GM18499 (cell line): ENCODE measurements around the gene HGF.

Source experiments
- ATAC-seq: cut with Tn5 transposase; IDR thresholded peaks from one replicate; pipeline ENCODE4 v1.9.1; 2021; ENCODE audit warnings: moderate number of reproducible peaks; ENCODE audit not compliant: insufficient read depth, unreplicated experiment

HGF gene

DNA sequence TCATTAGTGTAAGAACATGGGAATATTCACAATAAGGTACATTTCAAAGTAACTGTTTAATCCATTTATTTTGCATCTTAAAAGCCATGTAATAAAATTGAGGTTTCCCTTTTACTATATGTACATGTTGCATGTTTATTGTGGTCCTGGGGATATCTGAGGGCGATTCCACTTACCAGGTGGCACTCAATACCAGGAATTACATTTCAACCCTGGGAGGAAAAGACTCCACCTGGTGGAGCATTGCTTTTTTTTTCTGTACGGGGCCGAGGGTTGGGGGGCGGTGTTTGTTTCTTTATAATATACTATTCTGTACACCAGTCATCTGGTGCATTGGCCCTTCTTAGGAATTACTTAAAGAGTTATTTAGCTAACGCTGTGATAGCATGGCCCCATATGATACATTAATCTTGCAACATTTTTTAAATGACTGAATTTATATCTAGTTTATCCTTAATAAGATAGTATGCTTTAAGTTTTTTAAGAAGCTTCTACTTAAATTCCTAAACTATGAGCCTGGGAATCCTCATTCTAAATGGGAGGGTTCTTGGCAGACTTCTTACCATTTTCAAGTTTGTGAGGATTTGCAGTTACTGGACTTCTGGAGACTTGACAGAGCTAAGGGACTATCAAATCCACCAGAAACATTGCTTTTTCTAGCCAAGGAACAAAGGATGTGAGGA, 7.2 kb upstream of the HGF start:
- no peak for ATAC-seq

DNA sequence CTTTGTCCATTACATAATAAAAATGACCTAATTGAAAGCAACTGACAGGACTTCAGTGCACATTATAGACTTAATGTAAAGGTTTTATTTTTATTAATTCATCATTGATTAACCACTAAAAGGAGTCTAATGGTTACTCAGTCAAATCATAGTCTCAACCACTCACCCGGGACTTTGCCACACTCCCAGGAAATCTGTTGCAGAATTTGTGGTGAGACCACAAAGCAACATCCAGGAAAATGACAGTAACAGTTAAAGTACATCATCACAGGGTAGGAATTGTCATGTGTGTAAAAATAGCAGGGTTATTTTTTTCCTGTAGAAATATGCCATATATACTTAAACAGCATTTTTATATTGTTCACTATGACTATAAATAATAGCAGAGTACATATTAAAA, 6.3 kb upstream of the HGF start:
- ATAC-seq = no peak

DNA sequence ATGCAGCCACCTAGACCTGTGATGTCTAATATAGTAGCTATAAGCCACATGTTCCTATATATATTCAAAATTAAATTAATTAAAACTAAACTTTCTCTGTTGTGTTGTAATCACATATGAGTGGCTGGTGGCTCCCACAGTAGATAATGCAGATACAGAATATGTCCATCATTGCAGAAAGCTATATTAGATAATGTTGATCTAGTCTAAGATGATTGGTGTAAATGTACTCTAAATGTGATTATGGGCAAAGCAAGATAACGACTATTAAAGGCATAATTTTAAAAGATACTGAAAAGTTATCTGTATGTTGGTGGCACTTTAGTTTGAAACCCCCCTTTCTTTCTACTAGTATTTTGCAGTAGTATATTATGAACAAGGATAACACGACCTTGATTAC, 5.7 kb upstream of the HGF start:
- ATAC-seq = no peak

DNA sequence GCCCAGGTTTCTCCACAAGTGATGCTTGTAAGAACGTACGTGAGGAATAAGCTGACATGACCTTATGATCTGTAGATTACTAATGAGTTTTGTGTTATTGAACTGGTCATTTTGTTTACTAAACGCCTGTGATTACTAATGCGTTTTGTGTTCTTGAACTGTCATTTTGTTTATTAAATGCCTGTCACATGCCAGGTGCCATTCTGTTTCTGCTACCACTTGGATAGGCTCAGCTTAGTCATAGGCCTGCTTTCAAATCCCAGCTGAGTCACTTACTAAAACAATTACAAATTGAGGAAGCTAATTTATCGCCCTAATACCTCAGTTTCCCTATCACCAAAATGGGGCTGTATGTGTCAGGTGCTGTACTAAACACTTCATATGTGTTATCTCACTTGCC, 4.7 kb upstream of the HGF start:
- no peak for ATAC-seq

DNA sequence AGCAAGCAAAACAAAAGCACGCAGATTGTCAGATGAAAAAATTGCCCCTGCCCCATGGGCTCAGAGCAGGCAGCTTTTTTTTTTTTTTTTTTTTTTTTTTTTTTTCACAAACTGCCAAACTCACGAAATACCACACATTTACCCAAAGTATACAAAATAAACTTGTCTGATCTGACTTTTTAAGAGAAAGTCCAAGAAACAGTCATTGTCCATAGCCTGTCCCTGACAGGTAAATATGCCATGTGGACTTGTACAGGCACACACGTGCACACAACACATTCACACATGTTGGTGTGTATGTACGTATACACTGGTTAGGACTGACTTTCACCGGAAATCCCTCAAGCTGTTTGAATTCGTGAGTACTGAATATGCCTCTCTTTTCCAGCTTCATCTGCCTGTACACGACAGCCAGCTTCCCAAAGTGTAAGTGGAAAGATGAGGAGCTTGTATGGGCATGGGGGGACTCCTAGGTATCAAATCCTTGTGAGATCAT, 929 bp upstream of the HGF start:
- ATAC-seq = no peak

DNA sequence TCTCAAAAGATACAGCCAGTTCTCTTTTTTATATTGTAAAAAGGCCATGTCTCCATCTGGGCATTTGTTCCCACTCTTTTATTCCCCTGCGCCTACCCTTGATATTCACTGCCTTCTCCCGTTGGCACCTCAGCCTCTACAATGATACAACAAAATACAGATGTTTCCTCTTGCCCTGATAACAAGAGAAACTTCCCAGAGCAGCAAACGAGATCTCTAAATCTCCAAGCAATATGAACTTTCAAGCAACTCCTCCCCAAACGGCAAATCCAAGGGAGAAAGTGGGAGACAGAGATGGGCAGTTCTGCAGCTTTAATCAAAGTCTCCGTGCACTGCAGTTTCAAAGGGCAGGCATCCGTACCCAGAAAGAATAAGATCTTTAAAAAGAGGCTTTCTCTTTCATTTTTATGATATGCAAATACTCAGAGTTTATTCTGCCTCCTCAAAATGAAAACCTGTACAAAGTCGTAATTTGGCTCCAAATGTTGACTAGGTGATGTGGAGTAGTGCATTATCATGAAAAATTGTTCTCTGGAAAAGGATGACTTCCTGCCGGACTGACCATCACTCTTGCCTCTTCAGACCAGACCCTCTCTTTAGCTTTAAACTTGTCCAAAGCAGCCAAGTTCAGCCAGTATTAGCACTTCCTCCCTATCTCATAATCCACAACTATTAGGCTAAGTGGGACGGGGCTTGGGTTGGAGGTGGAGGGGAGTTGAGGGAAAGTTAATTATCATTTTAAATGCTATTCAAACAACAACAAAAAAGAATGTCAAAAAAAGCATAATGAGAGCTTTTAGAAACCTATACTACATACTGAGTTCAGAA, 682 bp downstream of the HGF start:
- no peak for ATAC-seq

DNA sequence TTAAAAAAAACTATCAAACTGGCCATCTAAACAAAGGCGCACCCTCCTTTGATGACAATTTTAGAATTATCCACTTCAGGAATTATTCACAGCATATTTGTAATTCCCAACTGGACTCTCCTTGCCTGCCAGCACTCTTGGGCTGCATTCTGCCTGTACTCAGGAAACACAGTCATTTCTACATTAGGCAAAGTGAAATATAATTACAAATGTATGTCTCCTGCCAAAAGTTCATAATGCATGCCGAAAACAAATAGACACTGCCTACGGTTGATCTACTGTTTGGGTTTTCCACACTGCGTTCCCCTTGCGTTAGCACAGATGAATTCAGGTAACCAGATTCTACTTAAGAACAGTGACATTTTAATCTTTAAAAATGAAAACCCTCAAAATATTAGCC, 1.9 kb downstream of the HGF start:
- ATAC-seq = no peak

DNA sequence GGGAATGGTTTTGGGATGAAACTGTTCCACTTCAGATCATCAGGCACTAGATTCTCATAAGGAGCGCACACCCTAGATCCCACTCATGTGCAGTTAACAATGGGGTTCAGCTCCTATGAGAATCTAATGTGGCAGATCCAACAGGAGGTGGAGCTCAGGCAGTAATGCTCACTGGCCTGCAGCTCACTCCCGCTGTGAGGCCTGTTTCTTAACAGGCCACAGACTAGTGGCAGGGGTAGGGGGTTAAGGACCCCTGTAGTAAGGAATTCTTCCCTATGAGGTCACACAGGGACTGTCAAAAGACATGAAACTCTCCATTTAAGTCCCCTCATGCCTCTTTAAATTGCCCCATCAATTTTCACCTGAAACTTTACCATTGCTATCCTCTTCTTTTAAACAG, 8.0 kb downstream of the HGF start:
- no peak for ATAC-seq

DNA sequence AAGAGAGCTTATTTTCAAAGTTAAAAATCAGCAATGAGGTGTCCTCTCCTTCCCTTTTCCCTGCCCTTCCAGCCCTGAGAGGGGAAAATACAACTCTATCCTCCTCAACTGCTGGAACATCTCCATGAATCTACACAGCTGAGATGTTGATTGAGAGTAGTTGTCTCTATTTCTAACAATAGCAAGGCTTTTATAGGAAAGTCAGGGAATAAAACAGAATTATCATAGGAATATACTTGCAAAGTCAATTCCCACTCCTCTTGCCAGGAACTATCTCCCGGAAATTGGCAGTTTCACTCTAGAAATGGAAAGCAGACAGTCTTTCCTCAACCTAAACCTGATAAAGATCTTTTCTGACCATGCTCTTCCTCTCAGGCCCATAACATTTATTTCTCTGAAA, 8.8 kb downstream of the HGF start:
- ATAC-seq = no peak

DNA sequence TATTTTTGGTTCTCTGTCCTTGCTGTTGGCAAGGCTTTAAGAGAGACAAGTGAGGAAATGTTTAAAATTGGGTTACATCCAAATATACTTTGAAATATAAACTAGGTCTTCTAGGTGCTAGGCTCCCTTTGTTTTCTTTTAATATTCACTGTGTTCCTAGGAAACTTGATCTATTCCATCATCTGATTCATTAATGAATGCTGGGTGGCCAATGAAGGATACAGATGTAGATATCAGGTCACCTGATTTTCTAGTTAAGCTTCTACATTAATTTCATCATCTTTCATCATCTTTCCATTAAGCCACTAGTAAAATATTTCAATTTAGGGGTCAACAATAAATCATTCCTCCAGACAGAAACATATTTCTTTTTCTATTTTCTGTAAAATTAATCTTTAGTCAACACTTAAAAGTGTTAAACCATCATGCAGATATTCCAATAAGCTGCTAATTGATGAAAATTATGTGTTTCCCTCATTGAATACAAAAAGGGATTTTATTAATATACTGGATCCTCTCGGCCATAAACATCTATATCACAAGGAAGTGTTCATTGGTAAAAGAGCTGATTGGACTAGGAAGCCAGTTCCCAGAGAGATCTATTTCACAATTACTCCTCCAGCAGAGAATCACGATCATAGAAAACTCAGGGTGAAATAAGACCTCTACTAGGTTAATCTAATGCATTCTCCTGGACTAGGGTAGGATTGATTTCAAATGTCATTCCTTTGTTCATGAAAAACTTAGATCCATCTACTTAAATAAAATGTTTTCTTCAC, 14.7 kb downstream of the HGF start:
- ATAC-seq = no peak

DNA sequence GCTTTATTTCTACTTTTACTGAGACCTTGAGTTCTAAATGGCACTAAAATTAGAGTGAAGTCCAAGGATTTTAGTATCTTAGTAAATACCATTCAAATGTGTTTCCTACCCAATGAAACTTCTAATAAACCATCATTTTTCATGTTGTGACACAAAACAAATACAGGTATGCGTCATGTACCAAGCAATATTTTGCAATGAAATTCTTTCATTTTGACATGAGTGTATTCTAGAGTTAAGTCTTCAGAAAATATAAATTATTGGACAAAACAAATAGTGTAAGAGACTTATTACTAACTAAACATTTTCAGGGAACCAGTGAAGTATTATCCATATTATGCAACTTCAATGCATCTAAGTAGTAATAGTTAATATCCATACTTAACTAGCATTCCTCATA, 16.5 kb downstream of the HGF start:
- ATAC-seq = no peak

DNA sequence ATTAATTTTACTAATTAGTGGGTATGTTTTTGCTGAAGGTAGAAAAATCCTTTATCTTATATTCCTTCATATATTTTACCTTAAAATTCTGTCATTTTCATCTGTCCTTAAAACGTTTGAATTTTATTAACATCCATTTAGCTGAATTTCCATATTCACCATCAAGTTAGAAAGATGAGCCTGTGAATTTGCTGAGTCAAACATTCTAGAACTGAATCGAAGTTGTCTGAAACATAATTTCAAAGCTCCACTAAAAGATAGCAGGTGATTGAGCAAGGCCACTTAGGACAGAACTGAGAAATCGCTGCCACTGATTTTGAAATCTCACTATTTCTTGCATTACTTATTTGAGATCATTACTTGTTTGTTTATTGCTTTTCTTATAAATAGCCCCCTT, 17.5 kb downstream of the HGF start:
- no peak for ATAC-seq

DNA sequence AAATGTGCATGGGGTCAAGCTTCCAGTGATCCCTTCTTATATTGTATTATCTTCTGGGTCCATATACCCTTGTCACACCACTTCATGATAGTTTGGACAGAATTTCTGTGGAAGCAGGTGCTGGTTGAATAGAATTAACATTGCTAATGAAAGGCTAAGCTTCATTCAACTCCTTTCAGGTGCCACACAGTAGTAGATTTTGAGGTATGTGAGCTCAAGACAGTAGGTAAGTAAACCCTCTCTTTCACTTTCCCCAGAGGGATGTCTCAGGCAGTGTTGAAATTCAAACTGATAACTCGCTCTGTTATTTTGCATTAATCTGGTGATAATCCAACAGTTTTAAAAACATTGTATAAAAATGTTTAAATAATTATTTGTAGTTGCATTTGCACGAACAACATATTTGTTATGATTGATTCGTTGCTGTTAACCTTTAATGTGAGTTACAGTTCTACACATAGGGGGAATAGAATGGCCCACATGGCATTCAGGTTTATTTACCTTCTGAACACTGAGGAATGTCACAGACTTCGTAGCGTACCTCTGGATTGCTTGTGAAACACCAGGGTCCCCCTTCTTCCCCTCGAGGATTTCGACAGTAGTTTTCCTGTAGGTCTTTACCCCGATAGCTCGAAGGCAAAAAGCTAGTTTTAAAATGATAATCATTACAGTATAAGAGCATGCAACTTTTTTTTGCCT, 18.1 kb downstream of the HGF start:
- no peak for ATAC-seq

DNA sequence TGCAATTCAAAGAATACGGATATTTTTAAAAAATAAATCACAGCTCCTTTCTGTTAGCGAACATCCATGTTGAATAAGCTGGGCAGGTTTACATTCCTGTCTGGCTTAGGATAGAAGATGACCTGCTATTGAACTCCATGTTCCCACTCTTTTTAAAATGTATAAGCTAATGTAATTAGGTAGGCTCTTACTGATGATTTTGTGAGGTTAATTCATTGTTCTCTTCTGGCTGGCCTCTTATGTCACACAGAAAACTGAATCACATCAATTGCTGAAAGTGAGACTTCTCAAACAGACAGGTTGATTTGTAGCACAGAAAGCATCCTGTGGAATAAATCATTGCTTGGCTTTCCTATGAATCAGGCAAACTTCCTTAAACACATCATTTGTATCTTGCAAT, 24.2 kb downstream of the HGF start:
- no peak for ATAC-seq

DNA sequence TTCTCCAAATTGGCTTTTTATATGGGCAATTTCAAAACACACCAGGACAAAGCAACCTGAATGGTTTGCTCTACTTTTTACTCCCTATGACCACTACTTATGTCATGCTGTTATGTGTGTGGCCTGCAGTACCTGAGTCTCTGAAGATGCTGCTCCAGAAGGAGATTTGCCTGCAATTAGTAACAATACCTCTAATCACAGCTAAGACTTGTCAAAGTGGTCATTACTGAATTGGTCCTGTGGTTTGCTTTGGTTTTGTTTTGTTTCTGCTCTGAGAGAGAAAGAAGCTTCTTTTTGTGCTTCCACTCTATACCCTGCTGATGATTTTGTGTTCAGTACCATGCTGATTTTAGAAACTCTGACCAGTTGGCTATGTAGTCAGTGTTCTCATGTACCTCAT, 25.5 kb downstream of the HGF start:
- ATAC-seq = no peak

DNA sequence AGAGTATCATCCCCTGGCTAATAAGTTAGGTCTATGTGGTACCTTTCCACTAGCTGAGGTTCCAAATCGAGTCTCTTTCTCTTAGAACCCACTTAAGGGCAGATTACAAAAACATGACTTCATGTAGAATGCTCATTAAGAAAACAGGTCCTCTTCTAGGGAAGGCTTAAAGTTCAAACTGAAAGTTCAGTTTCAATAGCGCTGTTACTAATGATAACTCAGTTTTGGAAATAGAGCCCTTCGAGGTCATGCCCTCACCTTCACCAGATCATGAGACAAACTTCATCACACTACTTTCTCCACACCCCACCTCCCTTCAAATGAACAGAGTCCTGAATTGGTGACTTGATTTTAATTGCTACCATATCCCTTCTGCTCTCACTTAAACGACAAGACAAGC, 26.2 kb downstream of the HGF start:
- ATAC-seq = no peak

DNA sequence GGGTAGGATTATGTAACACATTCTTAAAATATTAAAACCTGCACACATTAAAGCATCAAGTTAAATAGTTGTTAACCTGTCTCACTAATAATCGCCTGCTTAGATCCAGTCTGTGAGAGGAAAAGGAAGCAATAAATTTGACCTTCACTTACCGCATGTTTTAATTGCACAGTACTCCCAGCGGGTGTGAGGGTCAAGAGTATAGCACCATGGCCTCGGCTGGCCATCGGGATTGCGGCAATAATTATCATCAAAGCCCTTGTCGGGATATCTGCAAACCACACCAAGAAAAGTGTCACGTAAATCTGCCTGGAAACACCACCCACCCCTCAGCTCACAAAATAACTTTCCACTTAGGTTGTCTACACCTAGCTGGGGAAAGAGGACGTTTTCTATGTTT, 26.6 kb downstream of the HGF start:
- no peak for ATAC-seq

DNA sequence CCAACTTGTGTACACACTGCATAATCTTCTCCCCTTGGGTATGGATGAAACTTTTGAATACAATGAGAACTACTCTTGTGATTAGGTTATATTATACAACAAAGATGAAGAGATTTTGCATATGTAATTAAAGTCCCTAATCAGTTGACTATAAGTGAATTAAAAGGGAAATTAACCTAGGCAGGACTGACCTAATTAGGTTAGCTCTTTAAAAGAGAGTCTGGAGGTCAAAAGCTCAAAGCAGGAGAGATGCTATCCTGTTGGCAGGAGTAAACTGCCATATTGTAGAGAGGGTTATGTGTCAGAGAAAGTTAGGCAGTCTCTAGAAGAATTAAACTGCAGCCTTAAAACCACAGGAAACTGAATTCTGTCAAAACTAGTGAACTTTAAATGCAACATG, 29.4 kb downstream of the HGF start:
- ATAC-seq = no peak

DNA sequence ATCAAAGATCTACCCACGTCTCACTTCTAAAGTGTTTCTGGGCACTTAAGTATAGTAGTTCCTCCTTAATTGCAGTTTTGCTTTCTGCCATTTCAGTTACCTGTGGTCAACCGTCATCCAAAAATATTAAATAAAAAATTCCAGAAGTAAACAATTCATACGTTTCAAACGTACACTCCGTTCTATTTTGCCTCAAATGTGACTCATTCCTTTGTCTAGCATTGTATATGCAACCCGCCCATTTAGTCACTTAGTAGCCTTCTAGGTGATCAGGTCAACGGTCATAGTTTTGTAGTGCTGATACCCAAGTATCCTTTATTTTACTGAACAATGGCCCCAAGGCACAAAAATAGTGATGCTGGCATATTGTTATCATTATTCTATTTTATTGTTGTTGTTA, 33.8 kb downstream of the HGF start:
- ATAC-seq = no peak

DNA sequence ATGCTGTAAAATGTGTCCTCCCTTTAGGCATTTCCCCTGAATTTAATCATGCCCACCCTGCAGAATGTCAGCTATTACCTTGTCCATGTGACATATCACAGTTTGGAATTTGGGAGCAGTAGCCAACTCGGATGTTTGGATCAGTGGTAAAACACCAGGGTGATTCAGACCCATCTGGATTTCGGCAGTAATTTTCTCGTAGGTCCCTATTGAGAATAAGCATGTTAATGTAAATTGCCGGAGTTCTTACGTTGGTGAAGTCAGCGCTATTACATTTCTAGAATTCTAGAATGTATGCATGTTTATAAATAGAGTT, 44.1 kb downstream of the HGF start:
- ATAC-seq = no peak
